GM12801 (cell line): Measurements from ENCODE around the gene SELPLG.

Source experiments
- CTCF ChIP-seq: IDR thresholded peaks from one replicate; pipeline ENCODE4 v1.5.1; 2011; ENCODE audit warnings: control low read depth; ENCODE audit not compliant: insufficient read length; ENCODE audit errors: extremely low read depth

SELPLG gene

GRCh38 chr12:108633534-108634248, at the start of gene SELPLG:
TSS of gene SELPLG (minus strand) at chr12:108633894. CDS start at chr12:108624307, 9,587 bp downstream.
- no peak for TF ChIP-seq CTCF

GRCh38 chr12:108681317-108681716, 47.6 kb upstream of the SELPLG start:
- TF ChIP-seq CTCF = no peak

GRCh38 chr12:108679106-108679681, 45.5 kb upstream of the SELPLG start:
- TF ChIP-seq CTCF = no peak

- TF ChIP-seq CTCF = no peak
Observed at GRCh38 chr12:108678104-108678730, 44.5 kb upstream of the SELPLG start.

GRCh38 chr12:108677381-108677780, 43.7 kb upstream of the SELPLG start:
- no peak for TF ChIP-seq CTCF

GRCh38 chr12:108676707-108677106, 43.0 kb upstream of the SELPLG start:
- TF ChIP-seq CTCF = no peak

GRCh38 chr12:108675792-108676191, 42.1 kb upstream of the SELPLG start:
- TF ChIP-seq CTCF = no peak
